Transverse colon (tissue), 4 donors: Measurements from ENCODE around the gene LILRB4. TPM values are rescaled to one million over a fixed set of nuclear protein-coding genes. Genes with fewer than 3 reads are reported as not detected.
"Not testable (repeated sequence)": the region's sequence is repeated elsewhere in the genome, so short reads cannot be mapped to it uniquely, and the experiment has no call there.

Experiments
- DNase-seq: peaks from one replicate; pipeline ENCODE4 v3.0.0-alpha.2; 2019
- H3K27ac ChIP-seq, 4 donors: fragments of 200-600 bp; sonication (generic); 2 replicates each; pipeline ENCODE4 v1.5.1; 2016 to 2018; ENCODE audit warnings: inconsistent platforms in 4 of 4
- H3K27me3 ChIP-seq: fragments of 200-600 bp; sonication (generic); 2 replicates; pipeline ENCODE4 v1.5.1; 2017; ENCODE audit warnings: inconsistent platforms
- H3K36me3 ChIP-seq, 4 donors: fragments of 200-600 bp; sonication (generic); 2 replicates each; pipeline ENCODE4 v1.5.1; 2017 to 2019; ENCODE audit warnings: inconsistent platforms in 4 of 4
- H3K4me1 ChIP-seq, 4 donors: fragments of 200-600 bp; sonication (generic); 2 replicates each; pipeline ENCODE4 v1.5.1; 2017 to 2020; ENCODE audit warnings: inconsistent platforms in 4 of 4
- H3K4me3 ChIP-seq, 4 donors: fragments of 200-600 bp; sonication (generic); 1 replicate in 1 of 4; 2 replicates in 3 of 4; pipeline versions ENCODE4 v1.5.1 to v1.6.1; 2017 to 2019; ENCODE audit warnings: inconsistent platforms in 4 of 4
- H3K9me3 ChIP-seq, 2 donors: fragments of 200-600 bp; sonication (generic); 2 replicates each; pipeline ENCODE4 v1.5.1; 2017 to 2019; ENCODE audit warnings: inconsistent platforms in 2 of 2
- EP300 ChIP-seq: sonication (generic); formaldehyde crosslinking; IDR thresholded peaks from one replicate; pipeline ENCODE4 v1.6.1; 2017; ENCODE audit warnings: antibody characterized with exemption, low read depth
- POLR2A ChIP-seq: fragments of 450-650 bp; IDR thresholded peaks from one replicate; pipeline ENCODE4 v1.6.1; 2016; ENCODE audit warnings: antibody characterized with exemption, mild to moderate bottlenecking, moderate library complexity
- POLR2AphosphoS5 ChIP-seq, 3 donors: sonication (generic); formaldehyde crosslinking; IDR thresholded peaks; one replicate each; pipeline ENCODE4 v1.6.1; 2016; ENCODE audit warnings: antibody characterized with exemption in 3 of 3
- WGBS, 2 donors: methylation state at CpG; one replicate each; pipeline ENCODE4 v1.1.5; 2018; ENCODE audit warnings: low coverage in 1 of 2; 5-methylcytosine and 5-hydroxymethylcytosine counted together
- in situ Hi-C, 4 donors: fragments of 200-750 bp; cut with MboI; loops; one replicate each; pipeline versions ENCODE4 v1.15.0 to v1.15.1; 2017; ENCODE audit warnings: low sequenced_read_pairs in 3 of 4, low pct_ligation_motif_present in 1 of 4, low pct_unique_long_range_greater_than_20kb in 1 of 4
- intact Hi-C: fragments of 100-400 bp; cut with DNase I; formaldehyde crosslinking; loops from one replicate; pipeline ENCODE4 v1.15.1; 2023; ENCODE audit warnings: low total_unique reads
- small RNA-seq, 4 donors: library from RNA; depleted of rRNA; stranded (forward); fragments of <200 nt; gene quantifications; one replicate each; pipeline ENCODE3, GENCODE V24; 2016
- total RNA-seq, 4 donors: library from RNA; depleted of rRNA; stranded (reverse); fragments of >200 nt; gene quantifications; one replicate each; pipeline ENCODE4 v1.1.0, GENCODE V29; 2016
- TF ChIP-seq, protein P1 (sequence below), 5 experiments: fragments of 200-600 bp in 3 of 5; fragments of 450-650 bp in 2 of 5; sonication (generic) in 3 of 5; IDR thresholded peaks; 1 replicate in 2 of 5; 2 replicates in 3 of 5; pipeline ENCODE4 v1.5.1; 2016 to 2017; ENCODE audit warnings: antibody characterized with exemption in 5 of 5, inconsistent platforms in 3 of 5, mild to moderate bottlenecking in 2 of 5, moderate library complexity in 1 of 5

Gene LILRB4
- total RNA-seq, 4 donors from 2014 or later, result 1.8 to 47.1 (median 4.0) TPM; not detected in 1

DNA sequence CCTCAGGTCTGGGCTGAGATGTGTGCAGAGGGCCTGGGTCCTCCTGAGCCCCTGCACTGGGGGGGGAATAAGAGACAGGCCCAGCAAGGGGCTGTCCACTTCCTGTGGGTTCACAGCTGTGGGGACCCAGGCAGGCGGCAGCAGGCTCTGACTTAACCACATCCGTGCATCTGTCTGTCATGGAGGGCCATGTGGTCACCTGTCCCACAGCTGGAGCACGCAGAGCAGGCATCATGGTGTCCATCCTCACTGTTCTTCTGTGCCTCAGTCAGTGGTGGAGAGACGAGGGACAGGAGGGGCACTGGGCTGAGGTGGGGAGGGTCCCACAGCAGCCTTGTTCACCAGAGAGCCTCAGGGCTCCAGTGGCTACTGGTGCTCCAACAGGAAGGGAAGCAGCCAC lies 45.2 kb downstream of the LILRB4 start:
- no peak overlapping the region for H3K4me3 ChIP-seq
- intact Hi-C loops (no loop called here), in situ Hi-C loops (no loop called here)
- DNase-seq, result peak; percentile 17
- TF ChIP-seq POLR2AphosphoS5 (IDR thresholded peaks at IDR 0.05), result no peak
- TF ChIP-seq, protein P1, sequence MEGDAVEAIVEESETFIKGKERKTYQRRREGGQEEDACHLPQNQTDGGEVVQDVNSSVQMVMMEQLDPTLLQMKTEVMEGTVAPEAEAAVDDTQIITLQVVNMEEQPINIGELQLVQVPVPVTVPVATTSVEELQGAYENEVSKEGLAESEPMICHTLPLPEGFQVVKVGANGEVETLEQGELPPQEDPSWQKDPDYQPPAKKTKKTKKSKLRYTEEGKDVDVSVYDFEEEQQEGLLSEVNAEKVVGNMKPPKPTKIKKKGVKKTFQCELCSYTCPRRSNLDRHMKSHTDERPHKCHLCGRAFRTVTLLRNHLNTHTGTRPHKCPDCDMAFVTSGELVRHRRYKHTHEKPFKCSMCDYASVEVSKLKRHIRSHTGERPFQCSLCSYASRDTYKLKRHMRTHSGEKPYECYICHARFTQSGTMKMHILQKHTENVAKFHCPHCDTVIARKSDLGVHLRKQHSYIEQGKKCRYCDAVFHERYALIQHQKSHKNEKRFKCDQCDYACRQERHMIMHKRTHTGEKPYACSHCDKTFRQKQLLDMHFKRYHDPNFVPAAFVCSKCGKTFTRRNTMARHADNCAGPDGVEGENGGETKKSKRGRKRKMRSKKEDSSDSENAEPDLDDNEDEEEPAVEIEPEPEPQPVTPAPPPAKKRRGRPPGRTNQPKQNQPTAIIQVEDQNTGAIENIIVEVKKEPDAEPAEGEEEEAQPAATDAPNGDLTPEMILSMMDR (IDR thresholded peaks at IDR 0.05), result no peak
- TF ChIP-seq POLR2A, result no peak
- TF ChIP-seq EP300, result no peak
- H3K27me3 ChIP-seq, result no peaks in the 10 kb centered on the region
- no peaks in the 10 kb centered on the region for H3K36me3 ChIP-seq
- WGBS, 2 donors, result 65% methylated on average over 4 of the region's 4 CpGs; no CpG with 5 or more reads in 1 of the 2 donors
- H3K27ac ChIP-seq, result no peak overlapping the region
- no peaks in the 10 kb centered on the region for H3K4me1 ChIP-seq
- H3K9me3 ChIP-seq, result no peaks in the 10 kb centered on the region

DNA sequence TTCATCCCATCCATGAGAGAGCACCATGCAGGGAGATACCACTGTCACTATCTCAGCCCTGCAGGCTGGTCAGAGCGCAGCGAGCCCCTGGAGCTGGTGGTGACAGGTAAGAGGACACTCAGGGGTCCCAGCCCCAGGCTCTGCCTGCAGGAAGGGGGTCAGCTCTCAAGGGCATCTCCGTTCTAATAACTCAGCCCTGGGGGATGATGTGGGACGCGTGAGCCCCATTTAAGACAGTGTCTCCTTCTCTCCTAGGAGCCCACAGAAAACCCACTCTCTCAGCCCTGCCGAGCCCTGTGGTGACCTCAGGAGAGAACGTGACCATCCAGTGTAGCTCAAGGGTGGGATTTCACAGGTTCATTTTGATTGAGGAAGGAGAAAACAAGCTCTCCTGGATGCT lies 46.0 kb downstream of the LILRB4 start:
- DNase-seq, result no peak
- H3K27ac ChIP-seq, result no peak overlapping the region
- intact Hi-C loops, result no loop called here
- no peak overlapping the region for H3K4me3 ChIP-seq
- H3K36me3 ChIP-seq, result no peaks in the 10 kb centered on the region
- WGBS, 2 donors, result 90% methylated on average over 7 of the region's 7 CpGs; no CpG with 5 or more reads in 1 of the 2 donors
- H3K9me3 ChIP-seq, result no peaks in the 10 kb centered on the region
- H3K27me3 ChIP-seq, result no peaks in the 10 kb centered on the region
- TF ChIP-seq POLR2AphosphoS5 (IDR thresholded peaks at IDR 0.05), result no peak
- no peaks in the 10 kb centered on the region for H3K4me1 ChIP-seq
- in situ Hi-C loops, result no loop called here

DNA sequence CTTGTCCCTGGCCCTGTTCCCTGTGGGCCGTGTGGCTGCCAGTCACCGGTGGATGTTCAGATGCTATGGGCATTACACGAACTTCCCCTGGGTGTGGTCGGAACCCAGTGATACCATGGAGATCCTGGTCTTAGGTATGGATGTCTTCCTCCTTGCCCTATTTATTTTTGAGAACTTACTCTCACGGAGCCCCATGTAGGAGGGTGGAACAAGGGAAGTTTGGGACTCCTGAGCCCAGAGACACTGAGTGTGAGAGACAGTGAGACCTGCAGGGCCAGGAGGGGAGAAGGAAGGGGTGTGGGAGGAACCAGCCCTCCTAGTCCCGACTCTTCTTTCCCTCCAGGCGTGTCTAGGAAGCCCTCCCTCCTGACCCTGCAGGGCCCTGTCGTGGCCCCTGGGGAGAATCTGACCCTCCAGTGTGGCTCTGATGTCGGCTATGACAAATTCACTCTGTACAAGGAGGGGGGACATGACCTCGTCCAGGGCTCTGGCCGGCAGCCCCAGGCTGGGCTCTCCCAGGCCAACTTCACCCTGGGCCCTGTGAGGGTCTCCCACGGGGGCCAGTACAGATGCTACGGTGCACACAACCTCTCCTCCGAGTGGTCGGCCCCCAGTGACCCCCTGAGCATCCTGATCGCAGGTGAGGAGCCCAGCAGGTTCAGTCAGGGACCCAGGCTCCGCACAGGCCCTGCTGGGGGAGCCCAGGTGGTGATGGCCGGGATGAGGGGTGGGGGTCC lies 46.6 kb downstream of the LILRB4 start:
- intact Hi-C loops, result no loop called here
- no peak for DNase-seq
- no peak overlapping the region for H3K4me3 ChIP-seq
- WGBS, 2 donors, result 74% methylated on average over 16 of the region's 18 CpGs; no CpG with 5 or more reads in 1 of the 2 donors
- H3K27ac ChIP-seq, result no peak overlapping the region
- H3K9me3 ChIP-seq, result no peaks in the 10 kb centered on the region
- TF ChIP-seq EP300, result no peak
- H3K27me3 ChIP-seq, result no peaks in the 10 kb centered on the region
- H3K36me3 ChIP-seq, result no peaks in the 10 kb centered on the region
- H3K4me1 ChIP-seq, result no peaks in the 10 kb centered on the region
- in situ Hi-C loops, result no loop called here

DNA sequence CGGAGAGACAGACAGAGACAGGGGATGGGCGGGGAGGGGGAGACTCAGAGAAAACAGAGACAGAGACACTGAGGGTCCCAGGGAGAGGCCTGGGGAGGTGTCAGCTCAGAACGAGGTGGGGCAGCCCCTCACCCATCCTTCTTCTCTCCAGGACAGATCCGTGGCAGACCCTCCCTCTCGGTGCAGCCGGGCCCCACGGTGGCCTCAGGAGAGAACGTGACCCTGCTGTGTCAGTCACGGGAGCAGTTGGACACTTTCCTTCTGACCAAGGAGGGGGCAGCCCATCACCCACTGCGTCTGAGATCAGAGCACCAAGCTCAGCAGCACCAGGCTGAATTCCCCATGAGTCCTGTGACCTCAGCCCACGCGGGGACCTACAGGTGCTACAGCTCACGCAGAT lies 47.2 kb downstream of the LILRB4 start:
- in situ Hi-C loops, result not testable (repeated sequence)
- WGBS, 2 donors, result 59% methylated on average over 11 of the region's 13 CpGs; no CpG with 5 or more reads in 1 of the 2 donors

More for the DNA sequence above, 47.2 kb downstream of the LILRB4 start:
- intact Hi-C loops, DNase-seq, H3K27ac ChIP-seq, H3K27me3 ChIP-seq, H3K36me3 ChIP-seq, H3K9me3 ChIP-seq, H3K4me1 ChIP-seq, H3K4me3 ChIP-seq: not testable (repeated sequence)

Small RNA genes within 50 kb of the gene (small RNA-seq; reads per million reads assigned to genes)
- gene AC245036.3 (0 reads per million in 4 donors), gene AC245128.2 (0 reads per million in 4 donors), gene MIR8061 (0 reads per million in 4 donors)

Other genes starting within 250 kb of the LILRB4 start
- gene TTYH1, start 247.5 kb upstream of the LILRB4 start, total RNA-seq, result 1 to 10 TPM; 1.1 to 7.5 (median 3.0) TPM
- gene LENG8, start 213.8 kb upstream of the LILRB4 start, total RNA-seq, result 1,000 to 10,000 TPM in 1 of 4 donors, 100 to 1,000 TPM in 3; 194 to 1,037 (median 566) TPM
- gene LENG9, start 199.2 kb upstream of the LILRB4 start, total RNA-seq, result 10 to 100 TPM in 3 of 4 donors, 1 to 10 TPM in 1; 1.1 to 16.5 (median 12.3) TPM
- 100 to 1,000 TPM; 210 to 231 (median 214) TPM for gene CDC42EP5, start 189.7 kb upstream of the LILRB4 start, total RNA-seq
- gene LAIR2, start 160.2 kb upstream of the LILRB4 start, total RNA-seq, result 1 to 10 TPM in 1 of 4 donors, not detected in 3; 3.2 TPM
- 1 to 10 TPM in 2 of 4 donors, not detected in 2; 1.1 to 1.5 TPM for gene LILRA2, start 89.2 kb upstream of the LILRB4 start, total RNA-seq
- 1 to 10 TPM in 1 of 4 donors, under 1 TPM in 2, not detected in 1; 0.16 to 4.5 (median 0.27) TPM for gene LILRA1, start 69.4 kb upstream of the LILRB4 start, total RNA-seq
- 1 to 10 TPM in 1 of 4 donors, under 1 TPM in 1, not detected in 2; 0.96 to 5.1 TPM for gene LILRB1, start 32.5 kb upstream of the LILRB4 start, total RNA-seq
- under 1 TPM in 1 of 4 donors, not detected in 3; 0.32 TPM for gene KIR3DL3, start 61.5 kb downstream of the LILRB4 start, total RNA-seq
- under 1 TPM in 1 of 4 donors, not detected in 3; 0.55 TPM for gene KIR2DL3, start 75.5 kb downstream of the LILRB4 start, total RNA-seq
- not detected for gene KIR2DL1, start 106.8 kb downstream of the LILRB4 start, total RNA-seq
- gene KIR2DL4, start 140.6 kb downstream of the LILRB4 start, total RNA-seq, result 1 to 10 TPM in 2 of 4 donors, not detected in 2; 1.4 to 2.1 TPM
- gene KIR3DL1, start 153.5 kb downstream of the LILRB4 start, total RNA-seq, result not detected
- not detected for gene KIR2DS4, start 169.7 kb downstream of the LILRB4 start, total RNA-seq
- gene KIR3DL2, start 187.5 kb downstream of the LILRB4 start, total RNA-seq, result not detected
- gene FCAR, start 211.2 kb downstream of the LILRB4 start, total RNA-seq, result not detected
- gene NCR1, start 243.2 kb downstream of the LILRB4 start, total RNA-seq, result 1 to 10 TPM in 1 of 4 donors, under 1 TPM in 1, not detected in 2; 0.41 to 1.9 TPM